NB4 (cell line): Measurements from ENCODE around the gene HERPUD1.

Experiments used
- MYC ChIP-seq: IDR thresholded peaks from 2 replicates; pipeline ENCODE4 v1.6.1; 2011; ENCODE audit warnings: low read depth, low read length
- TF ChIP-seq, protein P1 (sequence below): IDR thresholded peaks from one replicate; pipeline ENCODE4 v1.5.1; 2012; ENCODE audit warnings: low read depth, low read length

- TF ChIP-seq MYC: no peak
- TF ChIP-seq, protein P1, sequence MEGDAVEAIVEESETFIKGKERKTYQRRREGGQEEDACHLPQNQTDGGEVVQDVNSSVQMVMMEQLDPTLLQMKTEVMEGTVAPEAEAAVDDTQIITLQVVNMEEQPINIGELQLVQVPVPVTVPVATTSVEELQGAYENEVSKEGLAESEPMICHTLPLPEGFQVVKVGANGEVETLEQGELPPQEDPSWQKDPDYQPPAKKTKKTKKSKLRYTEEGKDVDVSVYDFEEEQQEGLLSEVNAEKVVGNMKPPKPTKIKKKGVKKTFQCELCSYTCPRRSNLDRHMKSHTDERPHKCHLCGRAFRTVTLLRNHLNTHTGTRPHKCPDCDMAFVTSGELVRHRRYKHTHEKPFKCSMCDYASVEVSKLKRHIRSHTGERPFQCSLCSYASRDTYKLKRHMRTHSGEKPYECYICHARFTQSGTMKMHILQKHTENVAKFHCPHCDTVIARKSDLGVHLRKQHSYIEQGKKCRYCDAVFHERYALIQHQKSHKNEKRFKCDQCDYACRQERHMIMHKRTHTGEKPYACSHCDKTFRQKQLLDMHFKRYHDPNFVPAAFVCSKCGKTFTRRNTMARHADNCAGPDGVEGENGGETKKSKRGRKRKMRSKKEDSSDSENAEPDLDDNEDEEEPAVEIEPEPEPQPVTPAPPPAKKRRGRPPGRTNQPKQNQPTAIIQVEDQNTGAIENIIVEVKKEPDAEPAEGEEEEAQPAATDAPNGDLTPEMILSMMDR: no peak
Measured at GRCh38 chr16:56910654-56911539, 21.0 kb upstream of the HERPUD1 start.
